C4-2B (cell line): ENCODE results near the gene HIVEP2.

Experiments used
- ZFX ChIP-seq: fragments of 450-650 bp; IDR thresholded peaks from 2 replicates; pipeline ENCODE4 v1.6.1; 2017
- TF ChIP-seq, protein P1 (sequence below): fragments of 450-650 bp; conservative IDR thresholded peaks from 2 replicates; pipeline ENCODE4 v1.5.1; 2017; ENCODE audit warnings: mild to moderate bottlenecking

DNA sequence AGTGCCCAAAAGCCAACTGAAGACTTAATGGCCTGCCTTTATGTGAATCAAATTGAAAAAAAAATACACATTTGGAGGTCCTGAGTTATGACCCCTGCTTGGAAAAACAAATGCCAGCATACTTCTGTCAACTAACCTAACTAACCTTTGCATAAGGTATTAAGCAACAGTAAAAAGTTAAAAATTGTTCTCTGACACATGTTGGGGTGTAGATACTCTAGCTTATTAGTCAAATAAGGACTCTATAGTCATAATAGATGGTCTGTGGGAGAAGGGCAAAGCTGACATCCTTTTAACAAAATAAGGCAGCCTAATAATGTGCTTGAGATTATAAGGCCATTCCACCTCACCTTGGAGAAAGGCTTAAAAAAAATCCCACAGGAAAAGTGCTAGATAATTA, 140.5 kb downstream of the HIVEP2 start:
- TF ChIP-seq, protein P1, sequence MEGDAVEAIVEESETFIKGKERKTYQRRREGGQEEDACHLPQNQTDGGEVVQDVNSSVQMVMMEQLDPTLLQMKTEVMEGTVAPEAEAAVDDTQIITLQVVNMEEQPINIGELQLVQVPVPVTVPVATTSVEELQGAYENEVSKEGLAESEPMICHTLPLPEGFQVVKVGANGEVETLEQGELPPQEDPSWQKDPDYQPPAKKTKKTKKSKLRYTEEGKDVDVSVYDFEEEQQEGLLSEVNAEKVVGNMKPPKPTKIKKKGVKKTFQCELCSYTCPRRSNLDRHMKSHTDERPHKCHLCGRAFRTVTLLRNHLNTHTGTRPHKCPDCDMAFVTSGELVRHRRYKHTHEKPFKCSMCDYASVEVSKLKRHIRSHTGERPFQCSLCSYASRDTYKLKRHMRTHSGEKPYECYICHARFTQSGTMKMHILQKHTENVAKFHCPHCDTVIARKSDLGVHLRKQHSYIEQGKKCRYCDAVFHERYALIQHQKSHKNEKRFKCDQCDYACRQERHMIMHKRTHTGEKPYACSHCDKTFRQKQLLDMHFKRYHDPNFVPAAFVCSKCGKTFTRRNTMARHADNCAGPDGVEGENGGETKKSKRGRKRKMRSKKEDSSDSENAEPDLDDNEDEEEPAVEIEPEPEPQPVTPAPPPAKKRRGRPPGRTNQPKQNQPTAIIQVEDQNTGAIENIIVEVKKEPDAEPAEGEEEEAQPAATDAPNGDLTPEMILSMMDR = no peak
- TF ChIP-seq ZFX = no peak
